ENCODE data around the gene SMYD3. TPM values are rescaled to one million over a fixed set of nuclear protein-coding genes. Genes with fewer than 3 reads are reported as not detected.
A peak's percentile ranks its signal among the peaks of the same experiment; 100 is the strongest.
"Not testable (repeated sequence)": the region's sequence is repeated elsewhere in the genome, so short reads cannot be mapped to it uniquely, and the experiment has no call there.

Gene SMYD3
- total RNA-seq, 1 donor from 2014 or later, result 0.32 TPM

DNA sequence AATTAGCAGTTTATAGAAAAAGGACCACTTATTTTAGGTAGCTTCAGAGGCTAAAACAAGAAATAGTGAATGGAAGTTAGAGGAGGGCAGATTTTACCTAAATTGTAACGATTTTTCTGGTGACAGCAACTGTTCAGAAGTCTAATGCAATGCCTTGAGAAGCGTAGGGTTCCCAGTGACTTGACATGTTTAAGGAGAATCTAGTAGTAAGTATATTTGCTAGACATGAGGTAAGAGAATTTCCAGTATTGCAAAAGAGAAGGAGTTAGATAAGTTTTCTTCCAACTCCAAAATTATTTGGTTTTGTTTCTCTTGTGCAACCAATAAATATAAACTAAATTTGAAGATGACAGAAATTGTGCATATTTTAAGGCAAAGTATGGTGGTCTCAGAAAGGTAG, 140.0 kb downstream of the SMYD3 start:
- H3K27ac ChIP-seq, result no peak overlapping the region
- intact Hi-C loops (cut with DNase I), result no loop called here
- no peaks in the 10 kb centered on the region for H3K36me3 ChIP-seq
- no peaks in the 10 kb centered on the region for H3K9me3 ChIP-seq
- TF ChIP-seq, protein P1, sequence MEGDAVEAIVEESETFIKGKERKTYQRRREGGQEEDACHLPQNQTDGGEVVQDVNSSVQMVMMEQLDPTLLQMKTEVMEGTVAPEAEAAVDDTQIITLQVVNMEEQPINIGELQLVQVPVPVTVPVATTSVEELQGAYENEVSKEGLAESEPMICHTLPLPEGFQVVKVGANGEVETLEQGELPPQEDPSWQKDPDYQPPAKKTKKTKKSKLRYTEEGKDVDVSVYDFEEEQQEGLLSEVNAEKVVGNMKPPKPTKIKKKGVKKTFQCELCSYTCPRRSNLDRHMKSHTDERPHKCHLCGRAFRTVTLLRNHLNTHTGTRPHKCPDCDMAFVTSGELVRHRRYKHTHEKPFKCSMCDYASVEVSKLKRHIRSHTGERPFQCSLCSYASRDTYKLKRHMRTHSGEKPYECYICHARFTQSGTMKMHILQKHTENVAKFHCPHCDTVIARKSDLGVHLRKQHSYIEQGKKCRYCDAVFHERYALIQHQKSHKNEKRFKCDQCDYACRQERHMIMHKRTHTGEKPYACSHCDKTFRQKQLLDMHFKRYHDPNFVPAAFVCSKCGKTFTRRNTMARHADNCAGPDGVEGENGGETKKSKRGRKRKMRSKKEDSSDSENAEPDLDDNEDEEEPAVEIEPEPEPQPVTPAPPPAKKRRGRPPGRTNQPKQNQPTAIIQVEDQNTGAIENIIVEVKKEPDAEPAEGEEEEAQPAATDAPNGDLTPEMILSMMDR (IDR thresholded peaks at IDR 0.05), result no peak
- no peaks in the 10 kb centered on the region for H3K27me3 ChIP-seq
- H3K4me1 ChIP-seq, result no peaks in the 10 kb centered on the region
- DNase-seq (ENCODE audit: low spot score in 2 of 2), result no peak
- no peak overlapping the region for H3K4me3 ChIP-seq

DNA sequence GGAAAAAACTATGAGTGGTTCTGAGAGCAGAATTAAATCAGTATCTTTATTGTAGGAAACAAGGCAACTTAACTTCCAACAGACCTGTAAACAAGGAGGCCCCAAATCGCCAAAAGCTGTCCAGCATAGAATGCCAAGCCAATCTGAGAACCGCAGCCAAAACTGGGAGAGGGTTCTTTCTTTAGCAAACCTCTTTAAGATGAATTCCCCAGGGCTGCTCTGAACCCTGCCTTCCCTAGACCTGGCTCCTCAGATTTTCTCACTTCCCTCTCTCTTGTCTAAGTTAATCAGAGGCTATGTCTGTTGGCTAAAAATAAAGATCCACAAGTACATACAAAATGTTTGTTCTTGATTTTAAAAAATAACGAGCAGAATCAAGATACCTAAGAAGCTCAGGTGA, 141.4 kb downstream of the SMYD3 start:
- Histone ChIP-seq H3K27ac (no peak overlapping the region), H3K9me3 (peaks cover 0 to under 1% of the 10 kb centered on the region in 2 donors), H3K4me3 (no peak overlapping the region), H3K4me1 (no peaks in the 10 kb centered on the region), H3K36me3 (no peaks in the 10 kb centered on the region), H3K27me3 (no peaks in the 10 kb centered on the region)
- TF ChIP-seq, protein P1 (IDR thresholded peaks at IDR 0.05), result no peak
- intact Hi-C loops (cut with DNase I), result no loop called here
- DNase-seq (ENCODE audit: low spot score in 2 of 2), result no peak

DNA sequence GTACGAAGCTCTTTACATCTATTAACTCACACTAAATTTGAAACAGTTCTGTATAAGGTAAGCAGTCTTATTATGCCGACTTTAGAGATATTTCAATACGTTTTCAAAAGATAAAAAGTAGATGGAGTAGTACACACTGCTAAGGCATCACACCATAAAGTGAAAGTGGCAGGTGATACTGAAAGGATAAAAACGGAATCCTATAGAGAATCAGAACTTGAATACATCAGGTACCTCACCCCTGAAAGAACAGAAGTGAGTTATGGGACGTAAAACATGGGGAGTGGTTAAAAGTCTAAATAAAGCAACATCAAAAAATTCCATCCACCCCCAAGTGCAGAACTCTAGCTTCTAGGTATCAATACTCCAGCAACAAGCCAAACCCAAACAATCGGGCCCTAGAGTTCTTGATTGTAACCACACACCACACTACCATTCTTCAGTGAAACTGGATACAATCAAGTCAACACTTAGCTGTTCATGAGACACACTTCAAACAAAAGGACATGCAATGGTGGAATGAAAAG, 142.6 kb downstream of the SMYD3 start:
- Histone ChIP-seq H3K36me3 (no peaks in the 10 kb centered on the region), H3K9me3 (peaks cover 0 to 9% of the 10 kb centered on the region in 2 donors), H3K27ac (no peak overlapping the region), H3K4me1 (no peaks in the 10 kb centered on the region), H3K27me3 (no peaks in the 10 kb centered on the region), H3K4me3 (no peak overlapping the region)
- DNase-seq (ENCODE audit: low spot score in 2 of 2), result no peak
- TF ChIP-seq, protein P1 (IDR thresholded peaks at IDR 0.05), result no peak
- intact Hi-C loops (cut with DNase I), result no loop called here

DNA sequence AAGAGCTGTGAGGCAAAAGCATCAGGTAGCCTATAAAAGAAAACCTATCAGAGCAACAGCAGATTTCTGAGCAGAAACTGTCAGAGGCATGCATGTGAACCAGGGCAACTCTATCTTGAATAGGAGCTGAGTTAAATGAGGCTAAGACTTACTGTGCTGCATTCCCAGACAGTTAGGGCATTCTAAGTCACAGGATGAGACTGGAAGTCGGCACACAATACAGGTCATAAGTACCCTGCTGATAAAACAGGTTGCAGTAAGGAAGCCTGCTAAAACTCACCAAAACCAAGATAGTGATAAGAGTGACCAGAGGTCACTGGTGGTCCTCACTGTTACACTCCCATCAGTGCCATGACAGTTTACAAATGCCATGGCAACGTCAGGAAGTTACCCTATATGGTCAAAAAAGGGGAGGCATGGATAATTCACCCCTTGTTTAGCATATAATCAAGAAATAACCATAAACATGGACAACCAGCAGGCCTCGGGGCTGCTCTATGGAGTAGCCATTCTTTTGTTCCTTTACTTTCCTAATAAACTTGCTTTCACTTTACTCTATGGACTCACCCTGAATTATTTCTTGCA, 150.0 kb downstream of the SMYD3 start:
- peaks cover 0 to 27% of the 10 kb centered on the region in 2 donors for H3K9me3 ChIP-seq
- H3K36me3 ChIP-seq; intact Hi-C loops (cut with DNase I); H3K4me1 ChIP-seq; H3K27me3 ChIP-seq; H3K27ac ChIP-seq; DNase-seq (ENCODE audit: low spot score in 2 of 2); H3K4me3 ChIP-seq: not testable (repeated sequence)

DNA sequence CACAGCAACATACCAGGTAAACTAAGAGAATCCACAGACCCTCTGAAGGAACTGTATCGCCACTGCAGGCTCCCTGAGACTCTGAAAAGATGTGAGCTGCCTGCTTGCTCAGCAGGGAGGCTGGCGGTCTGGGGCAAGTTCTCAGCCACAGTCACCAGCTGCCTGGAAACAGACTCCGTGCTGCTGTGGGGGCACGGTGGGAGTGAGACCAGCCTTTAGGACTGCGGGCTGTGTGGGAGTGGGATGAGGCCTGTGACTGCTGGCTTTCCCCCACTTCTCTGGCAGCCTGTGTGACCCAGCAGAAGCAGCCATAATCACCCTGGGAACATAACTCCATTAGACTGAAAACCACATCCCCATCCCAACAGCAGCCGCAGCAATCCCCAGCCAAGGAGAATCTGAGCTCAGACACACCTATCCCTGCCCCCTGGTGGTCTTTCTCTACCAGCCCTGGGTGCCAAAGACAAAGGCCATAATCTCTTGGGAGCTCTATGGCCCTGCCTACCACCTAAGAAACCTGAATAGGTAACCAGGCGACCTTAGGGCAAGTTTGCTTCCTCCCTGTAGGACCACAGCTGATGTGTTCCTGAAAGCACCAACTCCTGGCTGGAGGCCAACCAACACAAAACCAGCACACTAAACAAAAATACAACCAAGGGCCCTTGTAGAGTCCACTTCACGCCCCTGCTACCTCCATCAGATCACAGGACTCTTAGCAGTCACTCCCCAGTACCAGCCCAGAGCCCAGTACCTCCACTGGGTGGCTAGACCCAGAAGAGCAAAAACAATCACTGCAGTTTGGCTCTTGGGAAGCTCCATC, 151.5 kb downstream of the SMYD3 start:
- TF ChIP-seq, protein P1 (IDR thresholded peaks at IDR 0.05), result no peak
- Histone ChIP-seq H3K9me3 (peaks cover 0 to 26% of the 10 kb centered on the region in 2 donors), H3K27ac (no peak overlapping the region), H3K27me3 (no peaks in the 10 kb centered on the region), H3K4me1 (no peaks in the 10 kb centered on the region), H3K36me3 (peaks cover 0 to 6% of the 10 kb centered on the region in 2 donors), H3K4me3 (no peak overlapping the region)
- intact Hi-C loops (cut with DNase I), result no loop called here
- DNase-seq (ENCODE audit: low spot score in 2 of 2), result peak in 1 of 2 donors; percentile 53

DNA sequence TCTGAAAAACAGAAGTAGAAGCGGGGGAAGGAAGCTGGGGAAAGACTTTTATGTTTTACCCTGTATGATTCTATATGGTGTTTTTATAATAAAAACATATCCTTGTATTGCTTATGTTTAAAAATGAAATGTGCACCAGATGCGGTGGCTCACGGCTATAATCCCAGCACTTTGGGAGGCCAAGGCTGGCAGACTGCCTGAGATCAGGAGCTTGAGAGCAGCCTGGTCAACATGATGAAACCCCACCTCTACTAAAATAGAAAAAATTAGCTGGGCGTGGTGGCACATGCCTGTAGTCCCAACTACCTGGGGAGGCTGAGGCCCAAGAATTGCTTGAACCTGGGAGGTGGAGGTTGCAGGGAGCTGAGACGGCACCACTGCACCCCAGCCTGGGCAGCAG, 155.4 kb downstream of the SMYD3 start:
- Histone ChIP-seq H3K27ac (no peak overlapping the region), H3K4me3 (no peak overlapping the region), H3K9me3 (peaks cover 0 to 3% of the 10 kb centered on the region in 2 donors), H3K4me1 (no peaks in the 10 kb centered on the region), H3K27me3 (no peaks in the 10 kb centered on the region), H3K36me3 (peaks cover 0 to 6% of the 10 kb centered on the region in 2 donors)
- DNase-seq (ENCODE audit: low spot score in 2 of 2), result no peak
- intact Hi-C loops (cut with DNase I), result no loop called here
- TF ChIP-seq, protein P1 (IDR thresholded peaks at IDR 0.05), result no peak
